ENCODE data around the gene RALA.
"Not testable (repeated sequence)": the region's sequence is repeated elsewhere in the genome, so short reads cannot be mapped to it uniquely, and the experiment has no call there.

The RALA gene

GRCh38 chr7:39749717-39750116, 126.3 kb downstream of the RALA start:
- Histone ChIP-seq H3K27me3 (no peaks in the 10 kb centered on the region), H3K4me3 (ENCODE audit: low read depth, low read length) (no peak overlapping the region), H3K36me3 (no peaks in the 10 kb centered on the region), H3K4me1 (peaks cover 11% of the 10 kb centered on the region), H3K9me3 (no peaks in the 10 kb centered on the region)
- TF ChIP-seq CTCF (IDR thresholded peaks at IDR 0.05; ENCODE audit: low read depth, low read length), result no peak
- no peak for DNase-seq

- no peaks in the 10 kb centered on the region for H3K36me3 ChIP-seq
- no peak for DNase-seq
- H3K4me1 ChIP-seq, result peaks cover 4% of the 10 kb centered on the region; the same call in 1 of the 2 replicates
- H3K9me3 ChIP-seq, result no peaks in the 10 kb centered on the region
- H3K4me3 ChIP-seq (ENCODE audit: low read depth, low read length), result no peak overlapping the region
- no peak for TF ChIP-seq CTCF (IDR thresholded peaks at IDR 0.05; ENCODE audit: low read depth, low read length)
- no peaks in the 10 kb centered on the region for H3K27me3 ChIP-seq
Observed at GRCh38 chr7:39750253-39751077, 127.1 kb downstream of the RALA start.

GRCh38 chr7:39753237-39753636, 129.9 kb downstream of the RALA start:
- H3K9me3 ChIP-seq; DNase-seq; H3K27me3 ChIP-seq; H3K36me3 ChIP-seq; H3K4me3 ChIP-seq (ENCODE audit: low read depth, low read length); H3K4me1 ChIP-seq: not testable (repeated sequence)

GRCh38 chr7:39753823-39754325, 130.5 kb downstream of the RALA start:
- Histone ChIP-seq H3K36me3 (no peaks in the 10 kb centered on the region), H3K27me3 (no peaks in the 10 kb centered on the region), H3K4me3 (ENCODE audit: low read depth, low read length) (no peak overlapping the region), H3K4me1 (no peaks in the 10 kb centered on the region), H3K9me3 (no peaks in the 10 kb centered on the region)
- DNase-seq, result no peak
- no peak for TF ChIP-seq CTCF (IDR thresholded peaks at IDR 0.05; ENCODE audit: low read depth, low read length)

- Histone ChIP-seq H3K9me3 (no peaks in the 10 kb centered on the region), H3K36me3 (no peaks in the 10 kb centered on the region), H3K4me1 (no peaks in the 10 kb centered on the region), H3K27me3 (no peaks in the 10 kb centered on the region), H3K4me3 (ENCODE audit: low read depth, low read length) (no peak overlapping the region)
- DNase-seq, result no peak
- TF ChIP-seq CTCF (IDR thresholded peaks at IDR 0.05; ENCODE audit: low read depth, low read length), result no peak
Observed at GRCh38 chr7:39754326-39755120, 131.2 kb downstream of the RALA start.

GRCh38 chr7:39757604-39758003, 134.2 kb downstream of the RALA start:
- H3K36me3 ChIP-seq, result no peaks in the 10 kb centered on the region
- H3K27me3 ChIP-seq, result no peaks in the 10 kb centered on the region
- H3K4me1 ChIP-seq, result no peaks in the 10 kb centered on the region
- TF ChIP-seq CTCF (IDR thresholded peaks at IDR 0.05; ENCODE audit: low read depth, low read length), result no peak
- no peaks in the 10 kb centered on the region for H3K9me3 ChIP-seq
- H3K4me3 ChIP-seq (ENCODE audit: low read depth, low read length), result no peak overlapping the region
- no peak for DNase-seq
